Lung (tissue), 12 donors: ENCODE results near the gene KRTAP19-7. TPM values are rescaled to one million over a fixed set of nuclear protein-coding genes. Genes with fewer than 3 reads are reported as not detected.

Experiments used
- ATAC-seq: fragments of 200-7000 bp; cut with Tn5 transposase; one replicate; pipeline ENCODE4 v1.9.1; 2020; ENCODE audit warnings: moderate number of reproducible peaks; ENCODE audit not compliant: insufficient read depth, low FRiP score
- DNase-seq, 3 donors: peaks; one replicate each; pipeline ENCODE4 v3.0.0-alpha.2; 2013 to 2017
- H3K27ac ChIP-seq, 2 donors: one replicate each; pipeline ENCODE4 v1.5.1; 2013; ENCODE audit warnings: mild to moderate bottlenecking in 2 of 2, moderate library complexity in 2 of 2, control low read depth in 1 of 2, inconsistent platforms in 1 of 2, low read depth in 1 of 2, low read length in 1 of 2
- H3K27me3 ChIP-seq, 3 donors: one replicate each; pipeline ENCODE4 v1.5.1; 2013; ENCODE audit warnings: low read length in 2 of 3; ENCODE audit not compliant: control insufficient read depth in 3 of 3, insufficient read depth in 3 of 3
- H3K36me3 ChIP-seq, 4 donors: one replicate each; pipeline ENCODE4 v1.5.1; 2013; ENCODE audit warnings: low read length in 4 of 4, mild to moderate bottlenecking in 1 of 4, moderate library complexity in 1 of 4; ENCODE audit not compliant: control insufficient read depth in 4 of 4, insufficient read depth in 4 of 4
- H3K4me1 ChIP-seq, 5 donors: one replicate each; pipeline ENCODE4 v1.5.1; 2013; ENCODE audit warnings: low read length in 5 of 5, mild to moderate bottlenecking in 2 of 5, moderate library complexity in 1 of 5; ENCODE audit not compliant: control insufficient read depth in 5 of 5, insufficient read depth in 5 of 5
- H3K4me3 ChIP-seq: one replicate; pipeline ENCODE4 v1.5.1; 2013; ENCODE audit warnings: mild to moderate bottlenecking, control low read depth, moderate library complexity
- H3K9ac ChIP-seq, 2 donors: one replicate each; pipeline ENCODE4 v1.5.1; 2013; ENCODE audit warnings: low read length in 2 of 2, control low read depth in 1 of 2; ENCODE audit not compliant: insufficient read depth in 1 of 2
- H3K9me3 ChIP-seq, 4 donors: one replicate each; pipeline ENCODE4 v1.5.1; 2013; ENCODE audit warnings: low read length in 3 of 4, mild to moderate bottlenecking in 1 of 4, moderate library complexity in 1 of 4; ENCODE audit not compliant: control insufficient read depth in 4 of 4, insufficient read depth in 3 of 4
- CTCF ChIP-seq: IDR thresholded peaks from 2 replicates; pipeline ENCODE4 v1.5.1; 2012; ENCODE audit warnings: mild to moderate bottlenecking; ENCODE audit errors: control extremely low read depth, extremely low read depth
- WGBS, 2 donors: extraction: QIAGEN DNeasy Blood & Tissue Kit; methylation state at CpG; one replicate each; pipeline ENCODE4 v1.1.7; 2013; 5-methylcytosine and 5-hydroxymethylcytosine counted together
- polyA plus RNA-seq, 2 donors: library from polyadenylated mRNA; stranded (reverse); fragments of 200-250 nt; gene quantifications; one replicate each; pipeline ENCODE4 v1.2.1, GENCODE V29; 2013
- total RNA-seq, 2 donors: library from RNA; depleted of rRNA in 1 of 2; stranded (reverse); fragments of >200 nt in 1 of 2; gene quantifications; one replicate each; pipeline ENCODE4 v1.2.1, GENCODE V29; 2014 to 2021
- donor health status: control.
- donor health status: control.
- donor health status: Bipolar disorder and iron deficiency.
- donor health status: healthy.
- donor health status: DM: yes; HTN: yes; CAD: no.

The KRTAP19-7 gene
- total and polyA plus RNA-seq, 4 donors: not detected

GRCh38 chr21:30592140-30592539, 31.0 kb upstream of the KRTAP19-7 start, which contains the start of gene KRTAP6-3:
Gene KRTAP6-3, plus strand, starts transcription at chr21:30592440. Its CDS starts 6 bp downstream, at chr21:30592446.
- Histone ChIP-seq H3K4me3 (no peak within 1 kb of the TSS), H3K27ac (no peak within 1 kb of the TSS), H3K27me3 (no peaks in the 10 kb centered on the region), H3K9ac (no peak within 1 kb of the TSS), H3K9me3 (no peaks in the 10 kb centered on the region), H3K4me1 (no peaks in the 10 kb centered on the region), H3K36me3 (no peaks in the 10 kb centered on the region)
- no peak for ATAC-seq
- no peak for DNase-seq
- 93 to 95% methylated on average over 4 of the region's 4 CpGs for WGBS, 2 donors
- no peak for TF ChIP-seq CTCF

- Histone ChIP-seq H3K27ac (no peak within 1 kb of the TSS), H3K36me3 (no peaks in the 10 kb centered on the region), H3K27me3 (no peaks in the 10 kb centered on the region), H3K4me1 (no peaks in the 10 kb centered on the region), H3K9me3 (no peaks in the 10 kb centered on the region), H3K9ac (no peak within 1 kb of the TSS), H3K4me3 (no peak within 1 kb of the TSS)
- TF ChIP-seq CTCF: no peak
- DNase-seq (no peak), ATAC-seq (no peak)
These were observed 29.2 kb upstream of the KRTAP19-7 start, which contains the start of gene KRTAP22-2 for GRCh38 chr21:30590297-30590696. Gene KRTAP22-2, minus strand, starts transcription at chr21:30590397.

GRCh38 chr21:30582870-30583269, 21.8 kb upstream of the KRTAP19-7 start:
- DNase-seq (no peak), ATAC-seq (no peak)
- Histone ChIP-seq H3K36me3 (no peaks in the 10 kb centered on the region), H3K4me1 (no peaks in the 10 kb centered on the region), H3K4me3 (no peak overlapping the region), H3K9ac (no peak overlapping the region), H3K9me3 (no peaks in the 10 kb centered on the region), H3K27ac (no peak overlapping the region), H3K27me3 (no peaks in the 10 kb centered on the region)
- 68 to 85% methylated on average over 1 of the region's 1 CpG for WGBS, 2 donors
- TF ChIP-seq CTCF: no peak

- H3K4me1 ChIP-seq: no peaks in the 10 kb centered on the region
- no peak for TF ChIP-seq CTCF
- no peak overlapping the region for H3K4me3 ChIP-seq
- no peaks in the 10 kb centered on the region for H3K9me3 ChIP-seq
- DNase-seq (no peak), ATAC-seq (no peak)
- no peaks in the 10 kb centered on the region for H3K36me3 ChIP-seq
- H3K9ac ChIP-seq: no peak overlapping the region
- H3K27ac ChIP-seq: no peak overlapping the region
- WGBS, 2 donors: 49 to 57% methylated on average over 3 of the region's 3 CpGs
- H3K27me3 ChIP-seq: no peaks in the 10 kb centered on the region
These were observed 19.0 kb upstream of the KRTAP19-7 start for GRCh38 chr21:30580132-30580531.
